ENCODE results near the gene ZC3H7A.

GRCh38 chr16:11757671-11758545, 39.1 kb downstream of the ZC3H7A start:
- TF ChIP-seq CTCF (IDR thresholded peaks at IDR 0.05) = no peak
- no peak for TF ChIP-seq POLR2A (IDR thresholded peaks at IDR 0.05)
